Panc1 (cell line): ENCODE data around the gene PRPS1L1. TPM values are rescaled to one million over a fixed set of nuclear protein-coding genes. Genes with fewer than 3 reads are reported as not detected.

ENCODE experiments used
- ATAC-seq: fragments of 200-7000 bp; cut with Tn5 transposase; 2 replicates; pipeline ENCODE4 v1.9.1; 2020; ENCODE audit warnings: mild to moderate bottlenecking, moderate library complexity
- BruUV-seq: library from RNA; stranded (reverse); fragments of 400-500 nt; replicated peaks from 2 replicates; lab custom pipeline; 2021; lab: Mats Ljungman, UMichigan
- CTCF ChIA-PET: fragments of 300-600 bp; sonication (Branson Sonifier 250); formaldehyde crosslinking; loops from one replicate; lab custom pipeline; 2022; ENCODE audit warnings: antibody characterized with exemption; lab: Charles Lee
- POLR2A ChIA-PET: fragments of 300-600 bp; sonication (Branson Sonifier 250); formaldehyde crosslinking; loops from one replicate; lab custom pipeline; 2022; ENCODE audit warnings: antibody characterized with exemption; lab: Charles Lee
- DNase-seq: peaks from one replicate; pipeline ENCODE4 v3.0.0-alpha.2; 2010; ENCODE audit warnings: low read depth, low spot score
- H3K27ac ChIP-seq: 2 replicates; pipeline ENCODE4 v1.5.1; 2011; ENCODE audit warnings: mild to moderate bottlenecking, low read length, inconsistent platforms
- H3K27me3 ChIP-seq: fragments of 200-500 bp; sonication (Bioruptor generic); 2 replicates; pipeline ENCODE4 v1.6.0; 2014; ENCODE audit warnings: low read length, inconsistent platforms; ENCODE audit not compliant: control insufficient read depth, insufficient read depth
- H3K36me3 ChIP-seq: fragments of 200-500 bp; sonication (Bioruptor generic); 2 replicates; pipeline ENCODE4 v1.5.1; 2014; ENCODE audit warnings: inconsistent platforms, mild to moderate bottlenecking, low read length, moderate library complexity; ENCODE audit not compliant: control insufficient read depth, insufficient read depth
- H3K4me1 ChIP-seq: 2 replicates; pipeline ENCODE4 v1.5.1; 2011; ENCODE audit warnings: inconsistent platforms, mild to moderate bottlenecking, low read length, moderate library complexity; ENCODE audit not compliant: control insufficient read depth, insufficient read depth
- H3K4me3 ChIP-seq, 2 experiments: 2 replicates each; pipeline ENCODE4 v1.5.1; 2011 to 2012; ENCODE audit warnings: low read depth in 2 of 2, low read length in 2 of 2, mild to moderate bottlenecking in 2 of 2, inconsistent platforms in 1 of 2, moderate library complexity in 1 of 2
- H3K9me3 ChIP-seq: fragments of 200-500 bp; sonication (Bioruptor generic); 2 replicates; pipeline ENCODE4 v1.5.1; 2014; ENCODE audit warnings: low read depth, mild to moderate bottlenecking, inconsistent platforms, low read length, moderate library complexity; ENCODE audit not compliant: control insufficient read depth, insufficient read depth
- POLR2AphosphoS5 ChIP-seq: IDR thresholded peaks from 2 replicates; pipeline ENCODE4 v1.6.1; 2012; ENCODE audit warnings: mild to moderate bottlenecking, low read depth, low read length, moderate library complexity
- SIN3A ChIP-seq: IDR thresholded peaks from 2 replicates; pipeline ENCODE4 v1.6.1; 2012; ENCODE audit warnings: low read depth, mild to moderate bottlenecking, low read length, moderate library complexity, borderline replicate concordance; ENCODE audit not compliant: insufficient read depth
- TCF7L2 ChIP-seq: IDR thresholded peaks from 2 replicates; pipeline ENCODE4 v1.6.1; 2011; ENCODE audit warnings: mild to moderate bottlenecking, low read depth, low read length, inconsistent platforms
- in situ Hi-C: cut with HindIII; loops from 2 replicates; pipeline ENCODE4 v1.10.0; 2016; ENCODE audit warnings: low sequenced_read_pairs, low pct_unique_long_range_greater_than_20kb
- intact Hi-C: fragments of 100-400 bp; cut with micrococcal nuclease; formaldehyde crosslinking; loops from one replicate; pipeline ENCODE4 v1.10.0; 2022; ENCODE audit not compliant: unreplicated experiment
- total RNA-seq: library from RNA; stranded (reverse); gene quantifications from one replicate; pipeline ENCODE4 v1.2.1, GENCODE V29; 2021; ENCODE audit not compliant: unreplicated experiment
- TF ChIP-seq, protein P1 (sequence below), 2 experiments: IDR thresholded peaks; 2 replicates each; pipeline ENCODE4 v1.6.1; 2011 to 2012; ENCODE audit warnings: low read depth in 2 of 2, control low read depth in 1 of 2, low read length in 1 of 2, mild to moderate bottlenecking in 1 of 2, moderate library complexity in 1 of 2; ENCODE audit not compliant: insufficient read depth in 1 of 2
- TF ChIP-seq, protein P2 (sequence below): fragments of 450-650 bp; IDR thresholded peaks from 2 replicates; pipeline ENCODE4 v1.5.1; 2017; ENCODE audit warnings: mild to moderate bottlenecking

Gene PRPS1L1
- total RNA-seq, 1 experiment from 2014 or later: not detected

DNA sequence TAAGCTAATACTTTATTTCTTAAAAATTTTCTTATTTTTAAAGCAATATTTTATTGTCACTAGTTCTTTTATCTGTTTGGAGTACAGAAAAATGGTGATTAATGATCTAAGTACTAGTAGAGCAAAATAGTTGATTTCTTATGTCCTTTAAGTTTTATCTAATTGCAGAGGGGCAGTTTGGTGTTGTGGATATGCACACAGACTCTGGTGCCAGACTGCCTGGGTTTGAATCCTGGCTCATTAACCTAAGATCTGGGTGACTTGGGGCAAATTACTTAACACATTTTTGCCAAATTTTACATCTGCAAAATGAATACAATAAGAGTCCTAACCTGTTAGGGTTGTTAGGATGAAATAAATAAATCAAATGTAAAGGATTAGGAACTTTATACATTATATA lies 10.7 kb upstream of the PRPS1L1 start:
- POLR2A ChIA-PET: no interaction called here
- no TSS peak for BruUV-seq
- H3K27me3 ChIP-seq: no peaks in the 10 kb centered on the region
- H3K36me3 ChIP-seq: no peaks in the 10 kb centered on the region
- in situ Hi-C loops: no loop called here
- CTCF ChIA-PET: no interaction called here
- no peak for TF ChIP-seq TCF7L2
- TF ChIP-seq, protein P1, sequence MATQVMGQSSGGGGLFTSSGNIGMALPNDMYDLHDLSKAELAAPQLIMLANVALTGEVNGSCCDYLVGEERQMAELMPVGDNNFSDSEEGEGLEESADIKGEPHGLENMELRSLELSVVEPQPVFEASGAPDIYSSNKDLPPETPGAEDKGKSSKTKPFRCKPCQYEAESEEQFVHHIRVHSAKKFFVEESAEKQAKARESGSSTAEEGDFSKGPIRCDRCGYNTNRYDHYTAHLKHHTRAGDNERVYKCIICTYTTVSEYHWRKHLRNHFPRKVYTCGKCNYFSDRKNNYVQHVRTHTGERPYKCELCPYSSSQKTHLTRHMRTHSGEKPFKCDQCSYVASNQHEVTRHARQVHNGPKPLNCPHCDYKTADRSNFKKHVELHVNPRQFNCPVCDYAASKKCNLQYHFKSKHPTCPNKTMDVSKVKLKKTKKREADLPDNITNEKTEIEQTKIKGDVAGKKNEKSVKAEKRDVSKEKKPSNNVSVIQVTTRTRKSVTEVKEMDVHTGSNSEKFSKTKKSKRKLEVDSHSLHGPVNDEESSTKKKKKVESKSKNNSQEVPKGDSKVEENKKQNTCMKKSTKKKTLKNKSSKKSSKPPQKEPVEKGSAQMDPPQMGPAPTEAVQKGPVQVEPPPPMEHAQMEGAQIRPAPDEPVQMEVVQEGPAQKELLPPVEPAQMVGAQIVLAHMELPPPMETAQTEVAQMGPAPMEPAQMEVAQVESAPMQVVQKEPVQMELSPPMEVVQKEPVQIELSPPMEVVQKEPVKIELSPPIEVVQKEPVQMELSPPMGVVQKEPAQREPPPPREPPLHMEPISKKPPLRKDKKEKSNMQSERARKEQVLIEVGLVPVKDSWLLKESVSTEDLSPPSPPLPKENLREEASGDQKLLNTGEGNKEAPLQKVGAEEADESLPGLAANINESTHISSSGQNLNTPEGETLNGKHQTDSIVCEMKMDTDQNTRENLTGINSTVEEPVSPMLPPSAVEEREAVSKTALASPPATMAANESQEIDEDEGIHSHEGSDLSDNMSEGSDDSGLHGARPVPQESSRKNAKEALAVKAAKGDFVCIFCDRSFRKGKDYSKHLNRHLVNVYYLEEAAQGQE (IDR thresholded peaks at IDR 0.05; ENCODE audit: insufficient read depth in 1 of 2, low read depth in 2 of 2, low read length in 1 of 2): no peak
- TF ChIP-seq, protein P2, sequence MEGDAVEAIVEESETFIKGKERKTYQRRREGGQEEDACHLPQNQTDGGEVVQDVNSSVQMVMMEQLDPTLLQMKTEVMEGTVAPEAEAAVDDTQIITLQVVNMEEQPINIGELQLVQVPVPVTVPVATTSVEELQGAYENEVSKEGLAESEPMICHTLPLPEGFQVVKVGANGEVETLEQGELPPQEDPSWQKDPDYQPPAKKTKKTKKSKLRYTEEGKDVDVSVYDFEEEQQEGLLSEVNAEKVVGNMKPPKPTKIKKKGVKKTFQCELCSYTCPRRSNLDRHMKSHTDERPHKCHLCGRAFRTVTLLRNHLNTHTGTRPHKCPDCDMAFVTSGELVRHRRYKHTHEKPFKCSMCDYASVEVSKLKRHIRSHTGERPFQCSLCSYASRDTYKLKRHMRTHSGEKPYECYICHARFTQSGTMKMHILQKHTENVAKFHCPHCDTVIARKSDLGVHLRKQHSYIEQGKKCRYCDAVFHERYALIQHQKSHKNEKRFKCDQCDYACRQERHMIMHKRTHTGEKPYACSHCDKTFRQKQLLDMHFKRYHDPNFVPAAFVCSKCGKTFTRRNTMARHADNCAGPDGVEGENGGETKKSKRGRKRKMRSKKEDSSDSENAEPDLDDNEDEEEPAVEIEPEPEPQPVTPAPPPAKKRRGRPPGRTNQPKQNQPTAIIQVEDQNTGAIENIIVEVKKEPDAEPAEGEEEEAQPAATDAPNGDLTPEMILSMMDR: no peak
- TF ChIP-seq POLR2AphosphoS5: no peak
- TF ChIP-seq SIN3A: no peak
- DNase-seq: no peak
- no peaks in the 10 kb centered on the region for H3K9me3 ChIP-seq
- no peak for ATAC-seq
- no peaks in the 10 kb centered on the region for H3K4me1 ChIP-seq
- intact Hi-C loops: no loop called here
- no peak overlapping the region for H3K27ac ChIP-seq
- H3K4me3 ChIP-seq: no peak overlapping the region

GRCh38 chr7:18037609-18038008 lies 10.0 kb upstream of the PRPS1L1 start:
- intact Hi-C loops (no loop called here), in situ Hi-C loops (no loop called here)
- no peaks in the 10 kb centered on the region for H3K36me3 ChIP-seq
- ChIA-PET CTCF (no interaction called here), POLR2A (no interaction called here)
- H3K4me3 ChIP-seq: no peak overlapping the region
- DNase-seq: no peak
- no peaks in the 10 kb centered on the region for H3K4me1 ChIP-seq
- BruUV-seq: no TSS peak
- ATAC-seq: no peak
- no peak overlapping the region for H3K27ac ChIP-seq
- no peaks in the 10 kb centered on the region for H3K9me3 ChIP-seq
- TF ChIP-seq POLR2AphosphoS5 (no peak), TCF7L2 (no peak)
- TF ChIP-seq, protein P2: no peak
- no peaks in the 10 kb centered on the region for H3K27me3 ChIP-seq
